ENCODE measurements around the gene SMURF2. TPM values are rescaled to one million over a fixed set of nuclear protein-coding genes. Genes with fewer than 3 reads are reported as not detected.

Gene SMURF2
- total and polyA plus RNA-seq, 2 donors (not counting 1 experiment from before 2014, with no cell fraction given): 96.3 to 108 TPM

- peak overlapping the region; percentile 40 for H3K4me2 ChIP-seq (ENCODE audit: extremely low read depth, insufficient read depth, low read length)
- no peaks in the 10 kb centered on the region for H3K9me3 ChIP-seq (ENCODE audit: control insufficient read depth, insufficient read depth, low read depth, low read length)
- no peaks in the 10 kb centered on the region for H3K27me3 ChIP-seq (ENCODE audit: control insufficient read depth, insufficient read depth, low read length)
- H3K9ac ChIP-seq (ENCODE audit: insufficient read depth, low read length): no peak overlapping the region
- no peak overlapping the region for H3K4me3 ChIP-seq (replicated peaks in 1 of 4; ENCODE audit: control extremely low read depth in 1 of 4, insufficient read depth in 1 of 4, low read depth in 3 of 4, low read length in 4 of 4)
- peaks cover 97% of the 10 kb centered on the region for H3K79me2 ChIP-seq (ENCODE audit: control insufficient read depth, insufficient read depth, low read length)
- TF ChIP-seq CTCF (conservative IDR thresholded peaks at IDR 0.05 in 1 of 2, IDR thresholded peaks at IDR 0.05 in 1 of 2; ENCODE audit: low read depth in 1 of 2, low read length in 2 of 2) (no peak), EZH2 (IDR thresholded peaks at IDR 0.05; ENCODE audit: low read length, missing control alignments) (no peak)
- H3K36me3 ChIP-seq (ENCODE audit: control insufficient read depth, insufficient read depth, low read length): no peaks in the 10 kb centered on the region
- peak overlapping the region; percentile 52 for H3K27ac ChIP-seq (ENCODE audit: insufficient read depth, low read length)
- DNase-seq (ENCODE audit: low read depth in 2 of 2): no peak
- peaks cover 10% of the 10 kb centered on the region for H4K20me1 ChIP-seq (ENCODE audit: control insufficient read depth, extremely low read depth, insufficient read depth, low read length)
- peaks cover 16% of the 10 kb centered on the region for H3K4me1 ChIP-seq (ENCODE audit: control insufficient read depth, extremely low read depth, insufficient read depth, low read length)
- H2AFZ ChIP-seq (ENCODE audit: low read length): no peak overlapping the region
Measured at GRCh38 chr17:64632194-64632593, 29.9 kb downstream of the SMURF2 start.

- Histone ChIP-seq H3K9me3 (ENCODE audit: control insufficient read depth, insufficient read depth, low read depth, low read length) (no peaks in the 10 kb centered on the region), H2AFZ (ENCODE audit: low read length) (no peak overlapping the region), H3K79me2 (ENCODE audit: control insufficient read depth, insufficient read depth, low read length) (peaks cover 99% of the 10 kb centered on the region), H3K4me2 (ENCODE audit: extremely low read depth, insufficient read depth, low read length) (no peak overlapping the region), H4K20me1 (ENCODE audit: control insufficient read depth, extremely low read depth, insufficient read depth, low read length) (peaks cover 9% of the 10 kb centered on the region), H3K4me3 (replicated peaks in 1 of 4; ENCODE audit: control extremely low read depth in 1 of 4, insufficient read depth in 1 of 4, low read depth in 3 of 4, low read length in 4 of 4) (no peak overlapping the region), H3K27ac (ENCODE audit: insufficient read depth, low read length) (no peak overlapping the region), H3K27me3 (ENCODE audit: control insufficient read depth, insufficient read depth, low read length) (no peaks in the 10 kb centered on the region), H3K9ac (ENCODE audit: insufficient read depth, low read length) (no peak overlapping the region), H3K36me3 (ENCODE audit: control insufficient read depth, insufficient read depth, low read length) (no peaks in the 10 kb centered on the region), H3K4me1 (ENCODE audit: control insufficient read depth, extremely low read depth, insufficient read depth, low read length) (peaks cover 12% of the 10 kb centered on the region)
- DNase-seq (ENCODE audit: low read depth in 2 of 2): no peak
- no peak for TF ChIP-seq EZH2 (IDR thresholded peaks at IDR 0.05; ENCODE audit: low read length, missing control alignments)
- no peak for TF ChIP-seq CTCF (conservative IDR thresholded peaks at IDR 0.05 in 1 of 2, IDR thresholded peaks at IDR 0.05 in 1 of 2; ENCODE audit: low read depth in 1 of 2, low read length in 2 of 2)
Measured at GRCh38 chr17:64630309-64631223, 31.5 kb downstream of the SMURF2 start.

GRCh38 chr17:64628641-64629040 lies 33.5 kb downstream of the SMURF2 start:
- no peak for TF ChIP-seq EZH2 (IDR thresholded peaks at IDR 0.05; ENCODE audit: low read length, missing control alignments)
- no peak for TF ChIP-seq CTCF (conservative IDR thresholded peaks at IDR 0.05 in 1 of 2, IDR thresholded peaks at IDR 0.05 in 1 of 2; ENCODE audit: low read depth in 1 of 2, low read length in 2 of 2)
- Histone ChIP-seq H3K79me2 (ENCODE audit: control insufficient read depth, insufficient read depth, low read length) (peaks cover 99% of the 10 kb centered on the region), H3K4me1 (ENCODE audit: control insufficient read depth, extremely low read depth, insufficient read depth, low read length) (peaks cover 12% of the 10 kb centered on the region), H3K36me3 (ENCODE audit: control insufficient read depth, insufficient read depth, low read length) (peaks cover 2% of the 10 kb centered on the region), H3K9me3 (ENCODE audit: control insufficient read depth, insufficient read depth, low read depth, low read length) (no peaks in the 10 kb centered on the region), H4K20me1 (ENCODE audit: control insufficient read depth, extremely low read depth, insufficient read depth, low read length) (peaks cover 5% of the 10 kb centered on the region), H3K9ac (ENCODE audit: insufficient read depth, low read length) (no peak overlapping the region), H3K27ac (ENCODE audit: insufficient read depth, low read length) (no peak overlapping the region), H3K27me3 (ENCODE audit: control insufficient read depth, insufficient read depth, low read length) (no peaks in the 10 kb centered on the region), H3K4me2 (ENCODE audit: extremely low read depth, insufficient read depth, low read length) (no peak overlapping the region), H2AFZ (ENCODE audit: low read length) (no peak overlapping the region), H3K4me3 (replicated peaks in 1 of 4; ENCODE audit: control extremely low read depth in 1 of 4, insufficient read depth in 1 of 4, low read depth in 3 of 4, low read length in 4 of 4) (no peak overlapping the region)
- DNase-seq (ENCODE audit: low read depth in 2 of 2): no peak
